GM21576 (cell line): ENCODE data around the gene GSE1.

Experiments
- ATAC-seq: cut with Tn5 transposase; IDR thresholded peaks from one replicate; pipeline ENCODE4 v1.9.1; 2021; ENCODE audit warnings: mild to moderate bottlenecking, moderate library complexity; ENCODE audit not compliant: unreplicated experiment

The GSE1 gene

DNA sequence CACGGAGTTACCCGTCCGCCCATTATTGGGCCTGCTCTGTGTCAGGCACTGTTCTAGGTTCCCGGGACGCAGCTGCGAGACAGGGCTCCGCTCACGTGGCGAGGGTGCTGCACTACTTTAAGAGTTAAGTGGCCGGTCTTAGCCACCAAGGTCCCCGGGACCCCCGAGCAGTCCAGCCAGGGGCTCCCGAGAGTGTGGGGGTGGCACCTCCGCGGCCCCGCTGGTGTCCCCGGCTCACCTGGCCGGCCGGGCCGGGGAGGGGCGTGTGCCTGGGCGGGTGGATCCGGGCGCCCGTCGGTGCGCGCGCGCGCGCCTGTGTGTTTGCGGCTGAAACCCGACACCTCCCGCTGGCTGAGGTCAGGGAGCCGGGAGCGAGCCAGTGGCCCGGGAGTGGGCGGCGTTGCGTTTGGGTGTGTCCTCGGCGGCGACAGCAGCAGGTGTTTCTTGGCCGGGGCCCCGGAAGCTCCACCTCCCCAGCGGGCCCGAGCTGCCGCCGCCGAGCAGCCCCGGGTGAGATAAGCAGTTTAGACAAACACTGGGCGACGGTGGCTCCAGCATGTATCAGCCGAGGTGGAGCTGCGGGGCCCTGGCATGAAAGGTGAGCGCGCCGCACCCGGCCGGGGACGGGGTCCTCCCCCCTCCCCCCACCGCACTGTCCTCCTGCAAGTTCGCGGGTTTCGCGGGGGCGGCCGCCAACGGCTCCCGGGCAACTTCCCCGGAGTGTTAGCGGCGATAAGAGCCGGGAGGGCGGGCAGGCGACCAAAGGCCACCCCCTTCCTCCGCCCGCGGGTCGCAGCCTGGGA, at the start of gene GSE1:
GSE1 (plus strand) TSS at position 522 of the 803 bp plus-strand sequence; CDS start at position 592, 70 bp downstream.
- peak; percentile 39 for ATAC-seq

DNA sequence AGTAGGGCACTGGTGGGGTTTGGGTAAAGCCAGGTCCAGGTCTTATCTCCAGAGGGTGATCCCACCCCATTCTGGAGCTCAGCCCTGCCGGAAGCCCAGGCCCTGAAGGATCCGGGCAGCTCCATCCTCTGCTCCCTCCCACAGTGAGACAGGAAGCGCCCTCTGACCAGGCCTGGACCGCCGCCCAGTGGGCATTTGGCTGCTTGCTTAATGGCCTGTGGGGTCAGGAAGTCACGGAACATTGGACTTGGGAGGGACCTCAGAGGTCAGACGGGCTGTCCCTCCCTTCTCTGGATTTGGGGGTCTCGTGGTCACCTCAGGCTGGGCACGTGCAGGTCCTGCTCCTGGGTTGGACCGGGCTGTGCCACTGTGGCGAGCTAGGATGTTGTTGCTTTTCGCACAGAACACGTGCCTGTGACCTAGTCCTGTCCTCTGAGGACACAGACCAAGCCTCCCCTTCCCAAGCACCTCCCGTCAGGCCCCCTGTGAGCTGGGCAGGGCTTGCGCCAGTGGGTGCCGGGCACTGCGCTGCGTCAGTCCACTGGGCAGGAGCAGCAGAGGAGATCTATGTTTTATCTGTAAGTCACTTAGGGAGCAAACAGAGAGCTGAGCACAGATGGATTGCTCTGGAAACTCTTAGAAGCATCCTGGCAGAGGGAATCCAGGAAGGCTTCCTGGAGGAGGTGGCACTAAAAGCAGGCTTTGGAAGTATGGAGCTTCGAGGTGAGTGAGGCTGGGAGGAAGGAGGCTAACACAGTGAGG, 49.4 kb upstream of the GSE1 start:
- no peak for ATAC-seq

DNA sequence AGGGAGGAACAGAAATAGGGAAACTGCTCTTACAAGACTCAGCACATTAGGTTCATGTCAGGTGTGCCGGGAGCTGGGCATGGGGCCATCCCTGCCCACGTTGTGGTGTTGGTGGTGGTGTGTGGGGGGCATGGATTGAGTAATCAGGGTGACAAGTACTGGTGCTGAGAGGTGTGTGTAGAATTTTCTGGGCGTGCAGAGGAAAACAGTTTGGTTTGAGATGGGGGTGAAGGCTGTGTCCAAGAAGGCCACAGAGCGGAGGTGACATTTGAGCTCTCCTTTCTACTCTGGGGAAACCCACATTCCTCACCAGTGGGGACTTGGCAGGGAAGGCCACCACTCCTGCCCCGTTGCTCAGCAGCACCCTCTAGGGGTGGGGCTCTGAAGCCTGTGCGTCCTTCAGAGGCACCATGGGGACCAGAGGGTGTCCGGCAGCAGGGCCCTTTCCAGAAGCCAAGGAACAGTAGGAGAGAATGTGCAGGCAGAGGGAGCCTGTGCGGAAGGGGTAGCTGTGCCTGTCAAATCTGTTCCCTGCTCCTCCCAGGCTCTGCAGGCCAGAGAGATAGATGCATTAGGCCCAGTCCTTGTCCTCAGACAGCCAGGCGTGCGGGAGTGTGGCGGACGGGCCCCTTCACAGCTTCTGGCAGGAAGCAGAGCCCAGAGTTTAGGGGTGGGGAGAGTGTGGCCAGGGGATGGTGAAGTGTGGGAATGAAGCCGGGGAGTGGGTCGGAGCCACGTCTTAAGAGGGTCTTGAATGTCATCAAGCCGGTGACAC, 48.7 kb upstream of the GSE1 start:
- ATAC-seq: no peak

DNA sequence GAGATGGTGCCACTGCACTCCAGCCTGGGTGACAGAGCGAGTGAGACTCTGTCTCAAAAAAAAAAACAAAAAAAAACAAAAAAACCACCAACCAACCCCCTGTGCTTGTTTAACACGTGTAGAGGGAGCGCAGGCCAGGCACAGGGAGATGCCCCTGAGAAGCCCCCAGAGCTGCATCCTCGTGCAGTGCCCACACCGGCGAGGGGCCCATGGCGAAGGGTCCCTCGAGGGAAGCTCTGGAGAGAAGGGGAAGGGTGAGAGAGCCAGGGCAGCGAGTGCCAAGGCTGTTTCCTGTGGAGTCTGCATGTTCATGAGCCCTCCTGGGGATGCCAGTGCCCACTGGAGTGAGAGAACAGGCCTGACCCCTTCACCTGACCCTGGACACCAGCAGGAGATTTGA, 47.8 kb upstream of the GSE1 start:
- no peak for ATAC-seq

DNA sequence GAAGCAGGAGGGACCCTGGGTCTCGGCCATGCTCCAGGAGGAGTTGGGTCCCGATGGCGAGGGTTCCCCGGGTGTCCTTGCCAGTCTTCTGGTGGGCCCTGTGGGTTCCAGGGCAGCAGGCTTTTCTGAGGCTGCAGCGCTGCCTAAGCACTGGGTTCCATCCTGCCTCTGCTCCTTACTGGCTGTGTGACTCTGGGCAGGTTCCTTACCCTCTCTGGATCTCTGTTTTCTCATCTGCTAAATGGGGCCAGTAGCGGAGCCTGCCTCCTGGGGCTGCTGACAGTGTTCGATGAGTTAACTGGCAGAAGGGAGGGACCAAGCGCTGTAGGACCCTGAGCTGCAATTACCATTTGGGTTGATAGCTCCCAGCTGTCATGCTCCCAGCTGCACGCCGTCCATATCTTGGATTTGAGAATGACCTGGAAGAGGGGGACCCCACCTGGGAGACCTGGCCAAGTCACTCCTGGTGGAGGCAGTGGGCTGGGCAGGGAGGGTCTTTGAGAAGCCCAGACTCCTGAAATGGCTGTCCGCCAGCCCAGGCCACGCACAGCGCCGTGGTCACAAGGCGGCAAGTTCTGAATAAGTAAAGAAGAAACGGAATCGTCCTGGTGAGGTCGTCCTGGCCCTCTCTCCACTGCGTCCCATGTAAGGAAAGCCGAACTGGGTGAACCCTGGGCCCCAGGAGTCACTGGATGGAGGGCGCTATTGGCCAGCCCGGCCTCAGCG, 47.2 kb upstream of the GSE1 start:
- no peak for ATAC-seq

DNA sequence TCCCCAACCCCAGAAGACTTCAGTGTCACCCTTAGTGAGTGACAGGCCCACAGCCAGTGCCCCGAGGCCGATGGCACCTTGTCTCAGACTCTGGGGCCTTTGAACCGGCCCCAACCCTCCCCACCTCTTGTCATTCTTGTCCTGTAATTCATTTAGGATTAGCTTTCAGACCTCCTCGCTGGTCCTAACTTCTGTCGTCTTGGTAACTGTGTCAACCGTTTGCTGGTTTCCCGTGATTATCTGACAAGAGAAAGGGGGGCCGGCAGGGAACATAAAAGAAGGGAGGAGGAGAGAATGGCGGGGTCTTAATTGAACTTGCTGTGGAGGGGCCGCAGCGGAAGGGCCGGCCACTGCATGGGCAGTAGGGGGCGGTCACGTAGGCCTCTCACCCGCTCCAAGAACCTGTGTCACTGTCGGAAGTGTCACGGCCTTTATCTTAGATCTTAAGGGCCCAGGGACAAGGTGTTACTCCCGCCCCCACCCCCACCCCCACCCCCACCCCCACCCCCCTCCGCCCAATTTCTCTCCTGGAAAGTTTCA, 46.5 kb upstream of the GSE1 start:
- ATAC-seq: no peak

DNA sequence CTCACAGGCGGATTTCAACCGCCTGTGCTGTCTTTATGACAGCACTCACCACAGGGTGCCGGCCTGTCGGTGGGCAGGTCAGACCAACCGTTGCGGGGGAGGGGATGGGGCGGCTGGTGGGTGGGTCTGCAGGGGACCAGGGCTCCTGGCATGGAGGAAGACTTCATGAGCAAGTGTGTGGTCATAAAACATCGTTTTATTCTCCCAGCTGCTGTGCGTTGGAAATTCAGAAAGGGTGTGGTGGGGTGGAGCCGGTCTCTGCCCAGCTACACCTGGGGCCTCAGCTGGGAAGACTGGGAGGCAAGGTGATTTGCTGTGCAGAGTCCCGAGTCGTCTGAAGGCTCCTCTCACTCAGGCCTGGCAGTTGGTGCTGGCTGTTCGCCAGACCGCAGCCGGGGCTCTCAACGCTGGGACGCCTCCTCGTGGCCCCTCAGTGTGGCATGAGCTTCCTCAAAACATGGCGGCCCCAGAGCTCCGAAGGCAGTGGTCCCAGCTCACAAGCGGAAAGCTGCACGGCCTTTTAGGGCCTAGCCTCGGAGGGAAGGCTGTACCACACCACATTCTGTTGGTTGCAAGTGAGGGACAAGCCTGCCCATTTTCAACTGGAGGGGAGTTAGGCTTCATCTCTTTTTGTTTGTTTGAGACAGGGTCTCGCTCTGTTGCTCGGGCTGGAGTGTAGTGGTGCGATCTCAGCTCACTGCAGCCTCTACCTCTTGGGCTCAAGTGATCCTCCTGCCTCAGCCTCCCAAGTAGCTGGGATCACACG, 45.8 kb upstream of the GSE1 start:
- no peak for ATAC-seq

DNA sequence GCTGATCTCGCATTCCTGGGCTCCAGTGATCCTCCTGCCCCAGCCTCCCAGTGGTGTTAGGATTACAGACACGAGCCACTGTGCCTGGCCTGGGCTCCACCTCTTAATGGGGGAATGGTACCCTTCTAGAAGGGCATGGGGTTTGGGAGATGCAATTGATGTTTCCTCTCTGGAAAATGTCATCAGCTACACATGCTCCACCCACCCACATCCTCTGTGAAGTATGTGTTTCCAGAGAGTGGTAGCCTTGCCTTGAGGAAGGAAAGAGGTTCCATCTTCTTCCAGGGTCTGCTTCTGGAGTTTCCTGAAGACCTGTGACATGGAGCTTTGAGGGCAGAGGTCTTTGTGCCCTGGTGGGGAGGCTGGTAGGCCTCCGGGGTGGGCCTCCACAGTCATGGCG, 45.2 kb upstream of the GSE1 start:
- ATAC-seq: no peak

DNA sequence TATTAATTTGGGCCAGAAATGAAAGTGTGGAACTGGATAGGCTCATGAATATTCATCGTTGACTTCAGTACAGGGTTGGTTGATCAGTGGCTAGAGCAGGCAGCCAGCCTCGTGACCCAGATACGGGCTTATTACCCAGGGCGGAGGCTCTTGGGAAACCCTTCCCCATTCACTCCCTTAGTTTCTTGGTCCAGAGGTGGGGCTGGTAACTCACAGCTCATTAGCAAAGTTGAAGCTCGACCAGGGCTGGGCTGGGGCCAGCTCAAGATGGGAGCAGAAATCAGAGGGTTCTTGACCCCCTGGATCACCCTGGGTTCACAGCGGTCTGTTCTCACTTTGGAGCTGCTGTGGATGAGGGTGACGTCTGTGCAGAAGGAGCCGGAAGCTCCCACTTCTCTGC, 44.6 kb upstream of the GSE1 start:
- no peak for ATAC-seq

DNA sequence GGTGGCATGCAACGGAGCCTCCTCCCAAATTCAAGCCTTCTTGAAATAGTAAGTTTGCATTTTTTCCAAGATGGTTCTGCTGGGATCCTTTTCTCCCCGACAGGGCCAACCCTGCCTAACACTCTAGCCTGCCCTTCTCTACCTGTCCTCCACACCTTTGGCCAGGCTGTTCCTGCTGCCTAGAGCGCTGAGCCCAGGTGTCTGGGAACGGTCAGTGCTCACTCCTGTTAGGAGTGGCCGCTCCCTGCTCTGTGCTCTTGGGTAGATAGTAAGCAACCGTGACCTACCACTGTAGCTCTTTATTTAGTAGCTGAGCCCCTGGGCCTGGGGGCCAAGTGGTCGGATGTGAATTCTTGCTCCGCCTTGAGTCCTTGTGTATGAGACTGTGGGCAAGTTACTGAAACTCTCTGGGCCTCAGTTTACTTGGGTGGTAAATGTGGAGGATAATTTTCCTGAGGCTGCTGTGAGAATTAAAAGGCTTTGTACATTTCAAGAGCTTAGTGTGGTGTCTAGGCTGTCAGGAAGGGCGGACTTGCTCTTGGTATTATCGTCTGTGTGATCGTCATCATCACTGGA, 44.0 kb upstream of the GSE1 start:
- ATAC-seq: no peak

DNA sequence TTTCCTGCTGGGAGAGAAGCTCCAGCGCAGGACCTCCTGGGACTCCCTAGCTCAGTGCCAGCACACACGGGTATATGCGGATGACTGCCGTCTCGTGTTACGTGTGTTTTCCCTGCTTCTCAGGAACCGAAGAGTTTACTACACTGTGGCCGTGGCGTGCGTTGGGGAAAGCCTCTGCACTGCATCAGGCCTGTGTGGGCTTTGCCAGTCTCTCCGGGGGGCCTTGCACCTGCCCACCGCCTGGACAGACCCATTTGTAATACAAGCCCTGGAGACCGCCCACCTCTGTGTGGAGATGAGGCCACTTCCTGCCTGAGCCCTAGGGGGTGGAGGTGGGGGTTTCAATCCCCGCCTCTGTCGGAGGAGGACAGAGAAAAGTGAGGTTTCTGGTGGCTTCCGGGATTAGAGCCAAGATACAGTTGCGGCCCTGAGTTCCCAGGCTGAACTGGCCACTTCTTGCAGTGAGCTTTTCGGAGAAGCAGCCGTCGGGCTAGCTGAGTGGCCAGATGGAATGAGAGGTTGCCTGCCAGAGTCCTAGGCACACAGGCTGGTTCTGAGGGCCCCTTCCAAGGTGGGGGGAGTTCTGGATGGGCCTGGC, 43.4 kb upstream of the GSE1 start:
- peak; percentile 65 for ATAC-seq

DNA sequence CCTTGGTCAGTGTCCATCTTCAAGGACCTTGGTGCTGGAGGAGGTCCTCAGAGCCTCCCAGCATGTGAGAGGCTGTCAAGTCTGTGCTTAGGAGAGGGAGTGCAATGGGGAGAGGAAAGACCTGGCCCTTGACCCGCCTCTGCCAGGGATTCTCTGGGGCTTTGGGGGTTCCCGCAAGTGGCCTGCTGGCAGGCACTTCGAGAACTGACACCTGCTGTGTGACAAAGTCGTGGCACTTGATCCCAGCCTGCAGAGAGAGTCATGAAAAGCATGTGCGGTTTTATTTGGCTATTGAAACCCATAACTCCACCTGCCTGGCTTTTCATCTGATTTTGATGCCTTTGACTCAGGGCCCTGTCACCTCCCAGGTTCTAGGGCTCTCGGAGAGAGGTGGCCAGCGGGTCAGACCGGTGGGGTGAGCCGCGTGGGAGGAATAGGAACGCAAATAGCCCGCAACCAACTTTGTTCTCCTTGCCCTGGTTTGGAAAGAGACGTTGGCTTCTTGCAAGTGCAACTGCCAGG, 42.8 kb upstream of the GSE1 start:
- no peak for ATAC-seq

DNA sequence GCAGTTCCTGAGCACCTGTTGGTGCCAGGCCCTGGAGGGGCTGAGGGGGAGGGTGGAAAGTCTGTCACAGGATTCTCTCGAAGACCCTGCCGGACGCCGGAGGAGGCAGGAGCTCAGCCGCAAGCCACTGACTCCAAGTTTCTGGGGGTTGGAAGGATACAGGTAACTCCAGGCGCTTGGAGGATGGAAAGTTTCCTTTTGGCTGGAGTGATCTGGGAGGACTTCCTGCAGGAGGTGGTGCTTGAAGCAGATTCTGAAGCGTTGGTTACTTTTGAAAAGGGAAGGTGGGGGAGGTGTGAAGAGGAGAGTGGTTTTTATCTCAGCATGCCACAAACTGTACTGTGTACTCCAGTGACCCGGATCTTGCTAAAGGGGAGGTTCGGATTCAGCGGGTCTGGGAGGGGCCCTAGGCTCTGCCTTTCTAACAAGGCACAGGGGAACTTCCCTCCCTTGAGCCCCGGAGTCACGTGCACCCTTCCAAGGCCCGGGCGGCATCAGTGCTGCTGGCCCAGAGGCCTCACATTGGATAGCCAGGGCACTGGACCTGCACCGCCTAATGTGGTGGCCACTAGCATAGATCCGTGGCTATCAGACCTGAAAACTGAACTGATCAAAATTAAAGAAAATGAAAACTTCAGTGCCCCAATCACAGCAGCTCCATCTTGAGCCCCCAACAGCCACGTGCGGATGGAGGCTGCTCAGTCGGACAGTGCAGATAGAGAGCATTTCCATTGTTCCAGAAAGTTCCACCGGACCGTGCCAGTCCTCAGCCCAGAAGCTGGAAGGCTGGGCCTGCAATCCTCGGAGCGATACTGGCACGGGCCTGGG, 42.2 kb upstream of the GSE1 start:
- ATAC-seq: no peak

DNA sequence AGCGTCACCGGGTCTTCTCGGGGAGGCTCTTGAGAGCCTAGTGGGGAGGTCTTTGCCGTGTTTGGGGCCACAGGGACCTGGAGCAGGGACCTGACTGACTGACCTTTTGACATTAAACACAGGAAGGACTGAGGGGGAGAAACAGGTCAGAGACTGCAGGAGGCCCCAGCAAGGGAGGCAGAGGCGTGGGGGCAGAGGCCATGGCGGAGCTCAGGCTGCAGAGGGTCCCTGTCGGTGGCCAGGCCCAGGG, 41.6 kb upstream of the GSE1 start:
- no peak for ATAC-seq

DNA sequence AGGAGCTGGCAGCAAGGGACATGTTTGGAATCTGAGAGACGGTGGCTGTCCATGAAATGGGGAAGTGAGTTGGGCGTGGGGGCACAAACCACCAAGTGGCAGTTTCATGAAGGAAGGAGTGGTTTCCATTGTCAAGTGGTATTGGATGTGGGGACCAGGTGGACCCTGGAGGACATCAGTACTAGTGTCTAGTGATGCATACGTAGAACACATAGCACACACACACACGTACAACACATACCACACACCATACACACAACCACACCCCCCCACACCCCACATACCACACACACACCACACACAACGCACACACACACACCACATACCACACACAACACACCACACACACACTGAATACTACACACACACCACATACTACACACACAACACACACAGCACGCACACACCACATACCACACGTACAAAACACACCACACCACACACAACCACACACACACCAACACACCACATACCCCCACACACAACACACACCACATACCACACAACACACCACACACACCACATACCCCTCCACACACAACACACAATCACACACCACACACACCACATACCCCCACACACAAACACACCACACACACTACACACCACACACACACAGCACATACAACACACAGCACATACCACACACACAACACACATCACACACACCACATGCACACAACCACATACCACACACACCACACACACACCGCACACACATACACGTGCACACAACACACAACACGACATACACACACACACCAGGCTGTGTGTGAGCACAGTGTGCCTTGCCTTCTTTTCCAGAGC, 41.1 kb upstream of the GSE1 start:
- no peak for ATAC-seq

DNA sequence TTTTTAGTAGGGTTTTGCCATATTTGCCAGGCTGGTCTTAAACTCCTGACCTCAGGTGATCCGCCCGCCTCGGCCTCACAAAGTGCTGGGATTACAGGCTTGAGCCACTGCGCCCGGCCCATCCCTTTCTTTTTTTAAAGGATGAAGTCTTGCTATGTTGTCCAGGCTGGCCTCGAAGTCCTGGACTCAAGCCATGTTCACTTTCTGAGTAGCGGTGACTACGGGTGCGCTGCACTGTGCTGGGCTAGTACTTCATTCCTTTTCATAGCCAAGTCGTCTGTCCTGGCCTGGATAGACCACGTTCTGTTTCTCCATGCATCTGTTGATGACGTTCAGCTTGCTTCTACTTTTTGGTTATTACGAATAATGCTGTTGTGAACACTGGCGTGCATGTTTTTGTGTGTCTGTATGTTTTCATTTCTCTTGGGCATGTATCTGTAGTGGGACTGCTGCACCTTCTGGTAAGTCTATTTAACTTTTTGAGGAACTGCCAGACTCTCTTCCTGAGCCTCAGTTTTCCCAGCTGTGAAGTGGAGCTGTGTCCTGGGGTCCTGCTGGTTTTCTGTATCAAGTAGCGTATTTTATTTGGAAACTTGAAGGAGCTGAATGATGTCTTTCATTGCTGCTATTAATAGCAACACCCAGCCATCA, 40.0 kb upstream of the GSE1 start:
- ATAC-seq: no peak
